Fibroblast of mammary gland (primary cell): ENCODE data around the gene SLC39A1.

Experiments used
- DNase-seq: peaks from one replicate; pipeline ENCODE4 v3.0.0-alpha.2; 2010; ENCODE audit warnings: low read depth
- H3K4me3 ChIP-seq: 2 replicates; pipeline ENCODE4 v1.5.1; 2011; ENCODE audit warnings: low read depth, mild to moderate bottlenecking, low read length, moderate library complexity; ENCODE audit not compliant: control insufficient read depth
- CTCF ChIP-seq: conservative IDR thresholded peaks from 2 replicates; pipeline ENCODE4 v1.5.1; 2011; ENCODE audit warnings: low read depth, low read length, inconsistent platforms; ENCODE audit not compliant: control insufficient read depth, insufficient read depth

The SLC39A1 gene

GRCh38 chr1:153962088-153963029, 978 bp downstream of the SLC39A1 start:
- H3K4me3 ChIP-seq, result peak overlapping the region; percentile 67

GRCh38 chr1:153961421-153961820, 1.9 kb downstream of the SLC39A1 start:
- no peak for DNase-seq
- no peak for TF ChIP-seq CTCF
- no peak overlapping the region for H3K4me3 ChIP-seq

More at GRCh38 chr1:153962088-153963029, 978 bp downstream of the SLC39A1 start:
- DNase-seq, result peak; percentile 76
- TF ChIP-seq CTCF, result no peak

GRCh38 chr1:153960206-153960605, 3.1 kb downstream of the SLC39A1 start:
- no peak overlapping the region for H3K4me3 ChIP-seq
- no peak for TF ChIP-seq CTCF
- no peak for DNase-seq

- H3K4me3 ChIP-seq, result no peak overlapping the region
These were observed 3.9 kb downstream of the SLC39A1 start for GRCh38 chr1:153959454-153959853.

GRCh38 chr1:153958961-153959260, 4.4 kb downstream of the SLC39A1 start:
- H3K4me3 ChIP-seq, result peak overlapping the region; percentile 35
- TF ChIP-seq CTCF, result no peak
- no peak for DNase-seq

More at GRCh38 chr1:153959454-153959853, 3.9 kb downstream of the SLC39A1 start:
- no peak for TF ChIP-seq CTCF
- DNase-seq, result no peak

- H3K4me3 ChIP-seq, result peak within 1 kb of the TSS; percentile 90
- peak; percentile 98 for DNase-seq
- TF ChIP-seq CTCF, result no peak
These were observed 5.0 kb downstream of the SLC39A1 start, which contains the start of gene CRTC2 for GRCh38 chr1:153958111-153958960. Gene CRTC2, minus strand, starts transcription at chr1:153958612. Its CDS starts 115 bp downstream, at chr1:153958497.
